ENCODE measurements around the gene SIDT2. TPM values are rescaled to one million over a fixed set of nuclear protein-coding genes. Genes with fewer than 3 reads are reported as not detected.

The SIDT2 gene
- total RNA-seq, 2 donors from 2014 or later = 42.0 to 88.7 TPM

DNA sequence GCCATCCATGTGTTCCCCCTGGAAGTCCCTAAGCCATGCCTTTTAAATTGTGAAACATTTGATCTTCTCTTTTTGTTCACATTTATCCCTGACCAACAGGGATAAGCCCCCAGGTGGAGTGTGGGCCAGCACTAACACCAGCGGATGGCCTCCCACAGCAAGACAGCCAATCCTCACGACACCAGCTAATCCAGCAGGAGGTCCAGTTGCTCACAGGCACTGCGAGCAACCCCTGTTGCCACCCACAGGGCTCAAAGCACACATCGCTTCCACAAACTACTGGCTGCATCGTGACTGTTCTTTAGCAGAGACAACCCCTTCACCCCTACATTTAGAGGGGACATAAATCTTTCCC is 51.4 kb downstream of the SIDT2 start:
- ATAC-seq = no peak
- TF ChIP-seq CTCF (IDR thresholded peaks at IDR 0.05) (no peak), POLR2A (IDR thresholded peaks at IDR 0.05) (no peak)
- peaks cover 41% of the 10 kb centered on the region for H3K4me1 ChIP-seq
- no peaks in the 10 kb centered on the region for H3K9me3 ChIP-seq
- peaks cover 0 to 14% of the 10 kb centered on the region in 2 donors for H3K36me3 ChIP-seq (replicated peaks in 1 of 2; ENCODE audit: insufficient read depth in 1 of 2, low read depth in 2 of 2)
- H3K4me3 ChIP-seq = no peak overlapping the region
- no peaks in the 10 kb centered on the region for H3K27me3 ChIP-seq
- H3K27ac ChIP-seq = peak overlapping the region in 1 of 4 donors; percentile 95
- DNase-seq = no peak
- intact Hi-C loops (cut with DNase I) = loop anchor here (10.0 kb wide), 1 partner anchor 355 kb away; no protein-coding TSS in a partner anchor
- 71 to 86% methylated on average over 4 to 5 of the region's 5 CpGs for WGBS, 2 donors

DNA sequence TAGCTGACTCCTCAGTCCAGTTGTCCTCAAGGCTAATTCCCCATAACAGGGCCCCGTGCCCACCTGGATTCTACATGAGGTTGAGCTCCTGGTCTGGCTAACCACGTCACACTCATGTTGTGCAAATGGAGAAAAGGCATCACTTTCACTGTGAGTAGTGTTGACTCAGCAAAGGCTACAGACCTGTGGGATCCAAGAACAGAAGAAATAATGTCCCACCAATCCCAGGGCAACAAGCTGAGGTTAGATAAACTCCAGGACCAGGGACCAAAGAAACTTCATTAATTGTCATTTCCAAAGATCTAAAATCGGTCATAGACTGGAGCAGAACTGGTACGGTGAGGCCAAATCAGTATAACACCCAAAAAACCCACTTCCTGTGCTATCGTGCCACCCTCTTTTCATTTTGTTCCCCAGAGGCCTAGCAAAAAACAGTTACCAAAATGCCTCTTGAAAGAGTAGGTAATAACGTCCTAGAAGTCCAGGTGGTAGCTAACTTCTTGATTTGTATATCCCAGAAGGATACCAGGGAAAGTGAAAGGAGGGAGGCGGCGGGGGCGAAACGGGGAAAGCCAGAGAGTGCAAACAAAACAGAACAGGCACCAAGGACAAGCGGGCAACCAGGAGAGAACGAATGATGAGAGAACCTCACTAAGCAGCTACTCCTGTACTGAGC is 51.9 kb downstream of the SIDT2 start:
- TF ChIP-seq CTCF (IDR thresholded peaks at IDR 0.05) = no peak
- no peak for TF ChIP-seq POLR2A (IDR thresholded peaks at IDR 0.05)
- WGBS, 2 donors = 22 to 37% methylated on average over 11 to 12 of the region's 12 CpGs
- Histone ChIP-seq H3K36me3 (replicated peaks in 1 of 2; ENCODE audit: insufficient read depth in 1 of 2, low read depth in 2 of 2) (peaks cover 0 to 14% of the 10 kb centered on the region in 2 donors), H3K4me1 (peaks cover 41% of the 10 kb centered on the region), H3K9me3 (no peaks in the 10 kb centered on the region), H3K27me3 (no peaks in the 10 kb centered on the region), H3K4me3 (no peak overlapping the region), H3K27ac (peak overlapping the region in 2 of 4 donors; percentile 92 to 95)
- DNase-seq = no peak
- no peak for ATAC-seq
- intact Hi-C loops (cut with DNase I) = no loop called here

DNA sequence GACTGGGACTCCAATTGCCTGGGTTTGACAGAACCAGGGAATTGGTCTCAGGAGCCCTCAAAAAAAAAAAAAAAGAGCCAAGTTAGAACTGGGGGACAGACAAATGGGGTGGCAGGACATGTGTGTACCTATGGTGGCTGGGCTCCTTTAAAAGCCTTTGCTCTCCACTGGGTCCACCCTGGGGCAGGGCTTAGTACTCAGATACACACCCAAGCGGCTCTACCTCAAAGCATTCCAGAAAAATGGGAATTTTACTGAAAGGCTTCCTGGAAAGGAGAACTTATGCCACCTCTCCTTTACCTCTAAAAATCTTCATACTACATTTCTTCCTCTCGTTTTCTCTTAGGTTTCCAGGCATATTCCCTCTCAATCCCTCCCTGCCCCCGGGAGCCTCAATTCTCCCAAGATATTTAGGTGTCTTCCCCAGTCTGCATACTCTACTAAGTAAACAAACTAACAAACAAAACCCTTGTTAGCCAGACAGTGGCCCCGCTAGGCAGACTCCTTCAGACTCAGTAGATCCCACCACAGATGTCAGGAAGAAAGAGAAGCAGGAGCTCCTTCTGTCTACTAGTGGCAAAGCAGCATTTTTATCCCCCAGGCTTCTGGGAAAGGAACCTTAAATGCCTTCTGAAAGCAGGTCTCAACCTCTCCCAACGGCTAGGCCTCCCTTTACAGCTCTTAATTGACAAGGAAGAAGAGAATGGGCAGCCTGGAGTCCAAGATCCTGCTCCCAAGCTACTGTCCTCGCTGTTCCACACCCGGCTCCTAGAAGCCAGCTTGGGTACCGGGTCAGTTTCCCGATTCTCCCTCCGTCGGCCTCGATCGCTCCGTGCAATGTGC is 52.7 kb downstream of the SIDT2 start:
- H3K4me1 ChIP-seq = peaks cover 40% of the 10 kb centered on the region

GRCh38 chr11:117231842-117232091 is 53.2 kb downstream of the SIDT2 start, which contains the start of gene PCSK7:
Gene PCSK7 (minus strand): TSS chr11:117232073. CDS start chr11:117229844, 2,229 bp downstream.
- no peaks in the 10 kb centered on the region for H3K27me3 ChIP-seq
- peak within 1 kb of the TSS; percentile 82 to 96 for H3K4me3 ChIP-seq
- DNase-seq (peak in 3 of 4 donors; percentile 72 to 75 (median 75)), ATAC-seq (no peak)
- intact Hi-C loops (cut with DNase I) = no loop called here
- TF ChIP-seq POLR2A (IDR thresholded peaks at IDR 0.05) (no peak), CTCF (IDR thresholded peaks at IDR 0.05) (no peak)
- peaks cover 36% of the 10 kb centered on the region for H3K4me1 ChIP-seq
- peak within 1 kb of the TSS; percentile 66 to 95 (median 88) for H3K27ac ChIP-seq
- WGBS, 2 donors = 0 to 1% methylated on average over 3 to 13 of the region's 13 CpGs
- H3K9me3 ChIP-seq = no peaks in the 10 kb centered on the region
- peaks cover 0 to 12% of the 10 kb centered on the region in 2 donors for H3K36me3 ChIP-seq (replicated peaks in 1 of 2; ENCODE audit: insufficient read depth in 1 of 2, low read depth in 2 of 2)

More for the DNA sequence above, 52.7 kb downstream of the SIDT2 start:
- intact Hi-C loops (cut with DNase I) = no loop called here
- Histone ChIP-seq H3K4me3 (peak overlapping the region; percentile 57 to 82), H3K27me3 (no peaks in the 10 kb centered on the region), H3K9me3 (no peaks in the 10 kb centered on the region), H3K27ac (peak overlapping the region in 3 of 4 donors; percentile 84 to 95 (median 92)), H3K36me3 (replicated peaks in 1 of 2; ENCODE audit: insufficient read depth in 1 of 2, low read depth in 2 of 2) (peaks cover 0 to 14% of the 10 kb centered on the region in 2 donors)
- no peak for ATAC-seq
- 3 to 6% methylated on average over 10 to 14 of the region's 14 CpGs for WGBS, 2 donors
- no peak for DNase-seq
- TF ChIP-seq POLR2A (IDR thresholded peaks at IDR 0.05) = no peak
- no peak for TF ChIP-seq CTCF (IDR thresholded peaks at IDR 0.05)

Data from body of pancreas (tissue), 4 donors.